H9 (cell line): ENCODE data around the gene SLC30A1. TPM values are rescaled to one million over a fixed set of nuclear protein-coding genes. Genes with fewer than 3 reads are reported as not detected.

Experiments
- DNase-seq: peaks from one replicate; pipeline ENCODE4 v3.0.0-alpha.2; 2017
- H2AFZ ChIP-seq: one replicate; pipeline ENCODE4 v1.6.1; 2013; ENCODE audit warnings: mild to moderate bottlenecking, low read length, control low read depth, moderate library complexity
- H2AK5ac ChIP-seq: 2 replicates; pipeline ENCODE4 v1.6.1; 2013; ENCODE audit warnings: low read length, control low read depth, mixed read lengths; ENCODE audit not compliant: insufficient read length
- H2BK120ac ChIP-seq: one replicate; pipeline ENCODE4 v1.6.1; 2013; ENCODE audit warnings: low read depth, mild to moderate bottlenecking, low read length, control low read depth, inconsistent platforms; ENCODE audit not compliant: poor library complexity, severe bottlenecking
- H2BK12ac ChIP-seq: 2 replicates; pipeline ENCODE4 v1.6.1; 2013; ENCODE audit warnings: low read length, control low read depth, mixed read lengths, low read depth; ENCODE audit not compliant: insufficient read length
- H2BK15ac ChIP-seq: 2 replicates; pipeline ENCODE4 v1.6.1; 2013; ENCODE audit warnings: low read depth, low read length, control low read depth
- H2BK20ac ChIP-seq: one replicate; pipeline ENCODE4 v1.6.1; 2013; ENCODE audit warnings: low read depth, mild to moderate bottlenecking, low read length, control low read depth, inconsistent platforms; ENCODE audit not compliant: poor library complexity, severe bottlenecking
- H2BK5ac ChIP-seq: 2 replicates; pipeline ENCODE4 v1.6.1; 2013; ENCODE audit warnings: low read length, control low read depth, mixed read lengths; ENCODE audit not compliant: insufficient read length
- H3K14ac ChIP-seq: 2 replicates; pipeline ENCODE4 v1.6.1; 2013; ENCODE audit warnings: low read length, control low read depth; ENCODE audit not compliant: insufficient read depth
- H3K18ac ChIP-seq: 2 replicates; pipeline ENCODE4 v1.6.1; 2013; ENCODE audit warnings: low read depth, mild to moderate bottlenecking, mixed read lengths, low read length, control low read depth; ENCODE audit not compliant: insufficient read length
- H3K23ac ChIP-seq: 2 replicates; pipeline ENCODE4 v1.6.1; 2013; ENCODE audit warnings: low read length, control low read depth, mixed read lengths, low read depth; ENCODE audit not compliant: insufficient read length
- H3K23me2 ChIP-seq: 2 replicates; pipeline ENCODE4 v1.6.1; 2013; ENCODE audit warnings: low read depth, mild to moderate bottlenecking, mixed read lengths, low read length, control low read depth; ENCODE audit not compliant: insufficient read length, poor library complexity, severe bottlenecking
- H3K27ac ChIP-seq: 2 replicates; pipeline ENCODE4 v1.5.1; 2013; ENCODE audit warnings: low read length, control low read depth, mixed read lengths, low read depth; ENCODE audit not compliant: insufficient read length
- H3K27me3 ChIP-seq: 2 replicates; pipeline ENCODE4 v1.6.1; 2013; ENCODE audit warnings: low read length, control low read depth, inconsistent platforms; ENCODE audit not compliant: insufficient read depth
- H3K4ac ChIP-seq: 2 replicates; pipeline ENCODE4 v1.6.1; 2013; ENCODE audit warnings: low read depth, mild to moderate bottlenecking, control low read depth, inconsistent platforms, low read length, moderate library complexity
- H3K4me1 ChIP-seq: 2 replicates; pipeline ENCODE4 v1.6.1; 2013; ENCODE audit warnings: low read length, control low read depth, inconsistent platforms; ENCODE audit not compliant: insufficient read depth
- H3K4me2 ChIP-seq: 2 replicates; pipeline ENCODE4 v1.6.1; 2013; ENCODE audit warnings: low read length, control low read depth, mixed read lengths; ENCODE audit not compliant: insufficient read length, insufficient read depth
- H3K56ac ChIP-seq: 2 replicates; pipeline ENCODE4 v1.6.1; 2013; ENCODE audit warnings: low read depth, mild to moderate bottlenecking, mixed read lengths, low read length, control low read depth; ENCODE audit not compliant: insufficient read length
- H3K79me1 ChIP-seq: 2 replicates; pipeline ENCODE4 v1.6.1; 2013; ENCODE audit warnings: low read depth, mild to moderate bottlenecking, moderate library complexity, low read length, control low read depth, inconsistent platforms; ENCODE audit not compliant: insufficient read depth, poor library complexity, severe bottlenecking
- H3K79me2 ChIP-seq: 2 replicates; pipeline ENCODE4 v1.6.1; 2013; ENCODE audit warnings: low read length, control low read depth, inconsistent platforms; ENCODE audit not compliant: insufficient read depth
- H3K9ac ChIP-seq: 2 replicates; pipeline ENCODE4 v1.6.1; 2013; ENCODE audit warnings: low read length, control low read depth, mixed read lengths; ENCODE audit not compliant: insufficient read length; ENCODE audit errors: extremely low read depth
- H3K9me3 ChIP-seq: one replicate; pipeline ENCODE4 v1.6.1; 2013; ENCODE audit warnings: low read depth, low read length, inconsistent platforms; ENCODE audit not compliant: control insufficient read depth
- H3T11ph ChIP-seq: one replicate; pipeline ENCODE4 v1.6.1; 2013; ENCODE audit warnings: mild to moderate bottlenecking, low read length, control low read depth, inconsistent platforms
- H4K20me1 ChIP-seq: one replicate; pipeline ENCODE4 v1.6.1; 2013; ENCODE audit not compliant: control insufficient read depth, insufficient read length, insufficient read depth
- H4K5ac ChIP-seq: 2 replicates; pipeline ENCODE4 v1.6.1; 2013; ENCODE audit warnings: low read depth, mild to moderate bottlenecking, mixed read lengths, low read length, control low read depth; ENCODE audit not compliant: insufficient read length
- H4K8ac ChIP-seq: replicated peaks from 2 replicates; pipeline ENCODE4 v1.6.1; 2013; ENCODE audit warnings: low read length, control low read depth, mixed read lengths, low read depth; ENCODE audit not compliant: insufficient read length
- H4K91ac ChIP-seq: 2 replicates; pipeline ENCODE4 v1.6.1; 2013; ENCODE audit warnings: low read depth, mild to moderate bottlenecking, moderate library complexity, mixed read lengths, low read length, control low read depth; ENCODE audit not compliant: insufficient read length
- H3K27ac Mint-ChIP-seq, 3 experiments: 2 replicates in 2 of 3; 3 replicates in 1 of 3; pipeline ENCODE4 v1.8.0; 2020 to 2021; ENCODE audit warnings: mixed read lengths in 3 of 3, mild to moderate bottlenecking in 1 of 3, moderate library complexity in 1 of 3
- H3K27me3 Mint-ChIP-seq: 2 replicates; pipeline ENCODE4 v1.8.0; 2021; ENCODE audit warnings: low read depth, mild to moderate bottlenecking, moderate library complexity, mixed read lengths
- H3K36me3 Mint-ChIP-seq, 3 experiments: 2 replicates in 2 of 3; 3 replicates in 1 of 3; pipeline ENCODE4 v1.8.0; 2020 to 2021; ENCODE audit warnings: low read depth in 3 of 3, mixed read lengths in 3 of 3; ENCODE audit not compliant: insufficient read depth in 1 of 3
- H3K4me1 Mint-ChIP-seq, 2 experiments: 2 replicates each; pipeline ENCODE4 v1.8.0; 2020; ENCODE audit warnings: mixed read lengths in 2 of 2
- H3K4me3 Mint-ChIP-seq, 2 experiments: 2 replicates in 1 of 2; 3 replicates in 1 of 2; pipeline ENCODE4 v1.8.0; 2020 to 2021; ENCODE audit warnings: mild to moderate bottlenecking in 2 of 2, mixed read lengths in 2 of 2, moderate library complexity in 1 of 2
- H3K9me3 Mint-ChIP-seq, 2 experiments: 2 replicates in 1 of 2; 3 replicates in 1 of 2; pipeline ENCODE4 v1.8.0; 2020; ENCODE audit warnings: mild to moderate bottlenecking in 2 of 2, mixed read lengths in 2 of 2, moderate library complexity in 1 of 2
- CTCF ChIP-seq: fragments of 200-600 bp; sonication (generic); conservative IDR thresholded peaks from 3 replicates; pipeline ENCODE4 v1.8.0; 2021; ENCODE audit warnings: antibody characterized with exemption, mild to moderate bottlenecking
- WGBS: extraction: QIAGEN DNeasy Blood & Tissue Kit; methylation state at CpG from one replicate; pipeline ENCODE4 v1.1.7; 2013; ENCODE audit warnings: missing lambda C conversion rate, low lambda C conversion rate, mixed read lengths; ENCODE audit not compliant: insufficient read length; ENCODE audit errors: extremely low coverage; 5-methylcytosine and 5-hydroxymethylcytosine counted together
- total RNA-seq: library from RNA; stranded (reverse); gene quantifications from 2 replicates; pipeline ENCODE4 v1.2.1, GENCODE V29; 2021

Gene SLC30A1
- total RNA-seq, 1 experiment from 2014 or later, result 17.1 TPM

GRCh38 chr1:211524521-211524920 lies 54.4 kb downstream of the SLC30A1 start:
- no peak overlapping the region for H3K9ac ChIP-seq
- H3K79me2 ChIP-seq, result no peaks in the 10 kb centered on the region
- no peak overlapping the region for H2BK15ac ChIP-seq
- no peaks in the 10 kb centered on the region for H3K9me3 ChIP-seq
- no peak overlapping the region for H2BK20ac ChIP-seq
- no peak overlapping the region for H3K4ac ChIP-seq
- H3K4me2 ChIP-seq, result no peak overlapping the region
- no peak overlapping the region for H3K23ac ChIP-seq
- H3K18ac ChIP-seq, result no peak overlapping the region
- H3K4me3 Mint-ChIP-seq, result no peak overlapping the region
- H3T11ph ChIP-seq, result no peak overlapping the region
- peaks cover 16 to 18% of the 10 kb centered on the region in 2 experiments for H3K4me1 Mint-ChIP-seq
- H3K79me1 ChIP-seq, result no peaks in the 10 kb centered on the region
- no peak overlapping the region for H4K91ac ChIP-seq
- no peak overlapping the region for H3K27ac Mint-ChIP-seq
- WGBS, result no CpG with 5 or more reads among the region's 10 CpGs
- peaks cover 13% of the 10 kb centered on the region for H3K27me3 Mint-ChIP-seq
- H4K8ac ChIP-seq, result no peak overlapping the region
- no peak overlapping the region for H2AFZ ChIP-seq
- no peak overlapping the region for H3K14ac ChIP-seq
- no peak overlapping the region for H2BK120ac ChIP-seq
- H3K9me3 Mint-ChIP-seq, result no peaks in the 10 kb centered on the region
- H4K20me1 ChIP-seq, result no peaks in the 10 kb centered on the region
- H3K23me2 ChIP-seq, result no peaks in the 10 kb centered on the region
- H3K36me3 Mint-ChIP-seq, result no peaks in the 10 kb centered on the region; a peak in 1 of 7 replicates
- H2BK12ac ChIP-seq, result no peak overlapping the region
- H3K27ac ChIP-seq, result no peak overlapping the region
- no peak overlapping the region for H4K5ac ChIP-seq
- no peak for DNase-seq
- no peak overlapping the region for H3K56ac ChIP-seq
- no peaks in the 10 kb centered on the region for H3K4me1 ChIP-seq
- H2AK5ac ChIP-seq, result no peak overlapping the region
- no peak for TF ChIP-seq CTCF
- no peaks in the 10 kb centered on the region for H3K27me3 ChIP-seq
- H2BK5ac ChIP-seq, result no peak overlapping the region
